Keratinocyte (primary cell): ENCODE measurements around the gene SLC37A1.

Source experiments
- EZH2 ChIP-seq: IDR thresholded peaks from one replicate; pipeline ENCODE4 v1.6.1; 2012; ENCODE audit warnings: inconsistent platforms, mild to moderate bottlenecking, low read length, moderate library complexity
- TF ChIP-seq, protein P1 (sequence below), 3 experiments: IDR thresholded peaks in 1 of 3; conservative IDR thresholded peaks in 1 of 3; optimal IDR thresholded peaks in 1 of 3; 2 replicates in 2 of 3; 3 replicates in 1 of 3; pipeline versions ENCODE3 to v1.5.1; 2011; ENCODE audit warnings: low read length in 3 of 3, mild to moderate bottlenecking in 3 of 3, moderate library complexity in 2 of 3, control low read depth in 1 of 3, inconsistent platforms in 1 of 3; ENCODE audit not compliant: insufficient read depth in 2 of 3; ENCODE audit errors: extremely low read depth in 1 of 3

DNA sequence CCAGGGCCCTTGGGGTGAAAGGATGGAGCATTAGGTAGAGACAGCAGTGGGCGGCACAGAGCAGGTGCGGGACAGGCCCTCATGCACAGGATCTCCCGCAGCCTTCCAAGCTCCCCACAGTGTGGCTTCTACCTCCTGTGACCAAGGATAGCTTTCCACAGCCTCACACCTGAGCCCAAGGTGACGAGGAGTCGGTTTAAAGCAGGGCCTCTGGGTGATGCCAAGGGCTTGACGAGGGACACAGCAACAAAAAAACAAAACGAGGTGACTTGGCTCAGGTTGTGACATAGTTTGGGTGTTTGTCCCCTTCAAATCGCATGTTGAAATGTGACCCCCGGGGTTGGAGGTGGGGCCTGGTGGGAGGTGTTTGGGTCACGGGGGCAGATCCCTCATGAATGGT, 32.9 kb upstream of the SLC37A1 start:
- TF ChIP-seq, protein P1, sequence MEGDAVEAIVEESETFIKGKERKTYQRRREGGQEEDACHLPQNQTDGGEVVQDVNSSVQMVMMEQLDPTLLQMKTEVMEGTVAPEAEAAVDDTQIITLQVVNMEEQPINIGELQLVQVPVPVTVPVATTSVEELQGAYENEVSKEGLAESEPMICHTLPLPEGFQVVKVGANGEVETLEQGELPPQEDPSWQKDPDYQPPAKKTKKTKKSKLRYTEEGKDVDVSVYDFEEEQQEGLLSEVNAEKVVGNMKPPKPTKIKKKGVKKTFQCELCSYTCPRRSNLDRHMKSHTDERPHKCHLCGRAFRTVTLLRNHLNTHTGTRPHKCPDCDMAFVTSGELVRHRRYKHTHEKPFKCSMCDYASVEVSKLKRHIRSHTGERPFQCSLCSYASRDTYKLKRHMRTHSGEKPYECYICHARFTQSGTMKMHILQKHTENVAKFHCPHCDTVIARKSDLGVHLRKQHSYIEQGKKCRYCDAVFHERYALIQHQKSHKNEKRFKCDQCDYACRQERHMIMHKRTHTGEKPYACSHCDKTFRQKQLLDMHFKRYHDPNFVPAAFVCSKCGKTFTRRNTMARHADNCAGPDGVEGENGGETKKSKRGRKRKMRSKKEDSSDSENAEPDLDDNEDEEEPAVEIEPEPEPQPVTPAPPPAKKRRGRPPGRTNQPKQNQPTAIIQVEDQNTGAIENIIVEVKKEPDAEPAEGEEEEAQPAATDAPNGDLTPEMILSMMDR (optimal IDR thresholded peaks at IDR 0.05 in 1 of 3, IDR thresholded peaks at IDR 0.05 in 1 of 3, conservative IDR thresholded peaks at IDR 0.05 in 1 of 3; ENCODE audit: extremely low read depth in 1 of 3, insufficient read depth in 2 of 3, low read length in 3 of 3): no peak
- no peak for TF ChIP-seq EZH2
